Activated CD4-positive, CD25-positive, alpha-beta regulatory T cell treated with anti-CD3 and anti-CD28 coated beads, Interleukin-2, amount 50 U/mL, for 72 hours (primary cell): ENCODE measurements around the gene LINC00237.

ENCODE experiments used
- DNase-seq: peaks from one replicate; pipeline ENCODE4 v3.0.0; 2021

LINC00237 gene

DNA sequence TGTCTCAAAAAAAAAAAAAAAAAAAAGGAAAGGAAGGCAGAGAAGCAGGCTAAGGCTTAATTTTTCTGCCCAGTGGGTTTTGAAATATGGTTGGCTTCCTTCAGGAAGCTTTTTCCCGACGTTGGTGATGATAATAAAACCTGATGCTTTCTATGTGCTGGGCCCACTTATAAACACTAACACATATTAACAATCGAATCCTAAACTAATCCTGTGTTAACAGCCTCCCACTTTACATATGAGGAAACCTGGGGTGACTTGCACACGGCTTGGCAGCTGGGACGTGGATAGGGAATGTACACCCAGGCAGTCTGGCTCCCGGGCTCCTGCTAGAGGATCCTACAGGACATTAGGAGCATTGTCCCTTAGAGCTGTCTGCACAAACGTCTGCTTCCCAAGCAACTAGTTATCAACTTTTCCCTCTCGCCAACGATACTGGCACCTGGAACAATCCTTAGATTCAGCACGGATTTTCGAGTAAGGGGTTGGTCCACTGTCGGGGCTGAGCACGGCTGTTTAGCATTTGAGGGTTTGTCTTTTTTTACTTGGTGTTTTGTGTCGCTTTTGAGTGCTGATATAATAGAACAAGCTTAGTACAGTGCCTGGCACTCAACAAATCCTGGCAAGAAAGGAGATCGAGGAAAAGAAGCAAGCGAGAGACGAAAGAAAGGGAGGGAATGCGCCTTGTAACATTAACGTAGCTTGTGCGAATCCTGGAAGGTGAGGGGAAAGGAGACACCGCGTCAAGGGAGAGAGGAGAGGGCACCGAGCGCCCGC lies 19.1 kb upstream of the LINC00237 start:
- DNase-seq = no peak

DNA sequence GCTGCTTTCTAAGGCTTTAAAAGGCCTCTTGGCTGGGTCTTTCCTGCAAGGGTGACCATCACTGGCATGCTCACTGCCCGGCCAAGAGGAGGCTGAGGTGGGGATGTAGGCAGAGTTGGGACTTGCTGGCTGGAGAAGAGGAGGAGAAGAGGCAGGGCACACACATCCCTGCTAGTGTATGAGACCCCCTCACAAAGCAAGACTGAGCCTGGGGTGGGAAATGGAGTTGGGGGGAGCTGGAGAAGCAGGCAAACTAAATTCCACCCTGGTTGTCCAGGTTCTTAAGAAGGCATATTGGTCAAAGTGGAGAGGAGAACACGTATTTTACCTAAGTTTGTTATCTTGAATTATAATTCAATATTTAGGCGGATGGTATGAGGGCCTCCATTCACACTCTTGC lies 18.0 kb upstream of the LINC00237 start:
- no peak for DNase-seq

DNA sequence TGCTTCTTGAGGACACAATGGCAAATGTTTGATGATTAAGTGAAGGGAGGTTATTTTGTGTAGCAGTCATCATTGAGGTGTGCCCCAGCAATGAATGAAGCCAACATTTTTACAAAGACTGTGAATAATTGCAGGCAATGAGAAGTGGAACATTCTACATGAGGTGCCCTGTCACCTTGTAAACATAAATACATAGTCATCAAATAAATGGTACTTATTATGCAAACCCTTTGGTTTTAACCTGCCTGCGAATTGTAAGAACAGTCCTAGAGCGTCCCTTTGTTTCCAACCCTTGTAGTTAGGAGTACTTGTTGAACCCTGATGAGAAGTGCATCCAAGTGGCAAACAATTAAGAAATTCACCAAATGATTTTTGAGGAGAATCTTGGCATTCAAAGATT lies 12.6 kb upstream of the LINC00237 start:
- DNase-seq = no peak

- no peak for DNase-seq
Measured at GRCh38 chr20:21118138-21118537, 12.0 kb upstream of the LINC00237 start.

- DNase-seq = no peak
Measured at GRCh38 chr20:21117521-21117920, 11.4 kb upstream of the LINC00237 start.

DNA sequence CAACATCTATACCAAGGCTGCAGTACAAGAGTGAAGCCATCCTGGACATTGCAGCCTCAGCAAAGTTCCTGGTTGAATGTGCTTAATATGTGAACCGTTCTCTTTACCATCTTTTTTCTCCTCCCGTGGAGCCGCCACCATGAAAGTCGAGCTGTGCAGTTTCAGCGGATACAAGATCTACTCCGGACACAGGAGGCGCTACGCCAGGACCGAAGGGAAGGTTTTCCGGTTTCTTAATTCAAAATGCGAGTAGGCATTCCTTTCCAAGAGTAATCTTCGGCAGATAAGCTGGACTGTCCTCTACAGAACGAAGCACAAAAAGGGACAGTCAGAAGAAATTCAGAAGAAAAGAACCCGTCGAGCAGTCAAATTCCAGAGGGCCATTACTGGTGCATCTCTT lies 8.4 kb upstream of the LINC00237 start:
- no peak for DNase-seq

- DNase-seq = no peak
Measured at GRCh38 chr20:21113697-21114096, 7.5 kb upstream of the LINC00237 start.

GRCh38 chr20:21111416-21111815 lies 5.3 kb upstream of the LINC00237 start:
- DNase-seq = no peak

- DNase-seq = no peak
Measured at GRCh38 chr20:21110811-21111210, 4.7 kb upstream of the LINC00237 start.

DNA sequence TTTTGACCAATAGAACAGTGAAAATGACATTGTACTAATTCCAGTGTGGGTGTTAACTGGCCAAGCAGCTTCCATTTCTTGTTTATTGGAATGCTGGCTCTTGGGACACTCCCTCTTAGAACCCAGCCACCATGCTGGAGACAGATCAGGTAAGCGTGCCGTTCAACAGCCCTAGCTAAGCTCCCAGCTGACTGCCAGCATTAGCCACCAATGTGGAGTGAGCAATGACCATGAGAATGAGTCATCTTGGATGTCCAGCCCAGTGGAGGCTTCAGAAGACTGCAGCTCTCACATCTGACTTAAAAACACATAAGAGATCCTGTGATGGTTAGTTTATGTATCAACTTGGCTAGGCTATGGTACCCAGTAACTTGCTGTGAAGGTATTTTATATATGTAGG lies 3.0 kb upstream of the LINC00237 start:
- DNase-seq = no peak

DNA sequence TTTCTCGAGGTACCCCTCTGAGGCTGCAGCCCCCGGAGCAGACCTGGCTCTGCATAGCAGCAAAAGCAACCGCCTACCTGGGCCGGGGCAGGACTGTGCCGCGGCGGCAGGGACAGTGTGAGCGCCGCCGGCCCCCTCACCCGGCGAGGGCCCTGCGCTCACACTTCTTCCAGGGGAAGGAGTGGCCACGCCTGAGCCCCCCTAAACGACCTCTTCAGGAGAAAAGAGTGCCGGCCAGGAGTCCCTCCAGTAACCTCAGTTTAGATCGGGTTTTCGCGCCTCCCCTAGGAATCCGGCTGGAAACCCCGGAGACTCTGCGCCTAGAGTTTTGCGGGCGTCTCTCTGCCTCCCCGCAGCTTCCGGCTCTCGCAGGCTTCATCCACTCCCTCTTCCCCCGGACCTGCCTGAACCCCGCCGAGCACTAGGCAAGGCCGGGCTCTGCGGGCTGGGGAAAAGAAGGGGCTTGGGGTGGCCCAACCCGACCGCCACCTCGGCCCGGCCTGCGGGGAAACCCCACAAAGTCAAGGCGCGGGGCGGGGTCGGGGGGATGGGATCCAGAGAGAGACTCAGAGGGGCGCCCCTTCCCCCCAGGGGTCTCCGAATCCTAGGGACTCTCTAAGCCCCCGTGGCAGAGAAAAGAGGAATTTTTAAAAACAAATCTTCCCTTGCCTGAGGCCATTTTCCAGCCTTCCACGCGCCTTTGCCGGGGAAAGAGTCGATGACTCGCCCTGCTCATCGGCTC lies 558 bp downstream of the LINC00237 start:
- DNase-seq = no peak

DNA sequence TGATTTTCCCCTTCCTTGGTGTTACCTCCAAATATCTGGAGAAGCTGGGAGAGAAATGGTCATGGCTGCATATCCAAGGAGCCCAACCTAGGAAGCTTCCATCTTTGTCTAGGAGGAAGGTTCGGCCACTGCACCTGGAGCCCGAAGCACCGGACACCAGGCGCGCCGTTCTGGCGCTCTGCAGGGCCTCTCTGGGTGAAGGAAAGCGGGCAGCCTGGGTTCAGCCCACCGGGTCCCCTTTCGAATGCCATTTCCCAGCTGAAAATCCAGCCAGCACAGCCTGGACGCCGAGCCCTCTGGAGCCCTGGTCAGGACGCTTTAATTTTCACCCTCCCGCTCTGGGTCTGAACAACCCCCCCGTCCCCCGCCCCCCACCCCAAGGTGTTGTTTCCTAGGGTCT lies 1.2 kb downstream of the LINC00237 start:
- DNase-seq = no peak

DNA sequence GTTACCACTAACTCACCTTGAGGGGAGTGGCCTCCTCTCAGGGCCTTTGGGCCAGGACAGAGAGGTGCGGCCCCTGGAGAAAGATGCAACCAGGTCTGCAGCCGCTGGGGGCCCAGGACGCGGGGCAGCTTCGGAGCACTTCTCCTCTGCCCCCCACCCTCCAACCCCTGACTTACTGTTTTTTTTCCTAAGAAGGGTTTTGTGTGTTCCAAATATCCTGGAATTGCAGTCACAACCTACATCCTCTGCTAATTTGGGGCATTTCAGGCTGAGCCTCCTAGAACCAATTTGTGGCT lies 1.7 kb downstream of the LINC00237 start:
- DNase-seq = no peak

DNA sequence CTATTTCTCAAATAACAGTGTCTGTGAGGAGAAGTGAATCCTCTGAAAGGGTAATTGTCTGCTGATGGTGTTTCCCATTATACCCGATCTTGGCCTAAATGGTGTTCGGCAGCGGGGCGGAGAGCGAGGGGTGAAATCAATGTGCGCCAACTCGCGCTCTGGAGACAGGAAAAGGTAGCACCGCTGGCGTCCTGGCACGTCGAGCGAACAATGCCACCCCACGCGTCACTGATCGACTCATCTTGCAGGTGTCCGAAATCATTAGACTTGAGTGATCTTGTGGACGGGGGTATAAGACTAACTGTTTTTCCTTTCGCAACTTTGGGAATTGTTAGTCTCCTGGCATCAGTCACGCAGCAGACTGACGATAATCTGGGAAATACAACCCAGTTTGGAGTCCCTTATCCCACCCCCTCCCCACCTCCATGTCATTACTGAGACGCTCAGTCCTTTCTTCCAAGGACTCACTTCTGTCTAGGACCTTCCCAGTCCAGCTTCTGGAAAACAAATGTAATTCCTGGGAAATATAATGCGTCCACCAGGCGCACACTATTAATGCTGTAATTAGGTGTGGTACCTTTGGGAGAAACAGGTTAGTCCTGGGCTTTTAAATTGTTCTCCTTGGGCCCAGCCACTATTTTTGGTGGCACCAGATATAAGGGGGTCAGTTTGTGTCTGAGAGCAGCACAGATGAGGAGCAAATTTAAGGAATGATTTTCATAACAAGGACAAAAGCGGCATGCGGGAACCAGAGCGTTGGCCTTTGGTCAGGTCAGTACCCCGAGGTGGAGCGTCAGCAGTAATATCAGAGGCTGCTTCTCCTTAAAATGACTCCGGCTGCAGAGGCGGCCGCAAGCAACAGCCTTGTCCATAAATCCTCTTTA lies 2.3 kb downstream of the LINC00237 start:
- no peak for DNase-seq

- no peak for DNase-seq
Measured at GRCh38 chr20:21102603-21103311, 3.4 kb downstream of the LINC00237 start.

- no peak for DNase-seq
Measured at GRCh38 chr20:21101932-21102575, 4.1 kb downstream of the LINC00237 start.

DNA sequence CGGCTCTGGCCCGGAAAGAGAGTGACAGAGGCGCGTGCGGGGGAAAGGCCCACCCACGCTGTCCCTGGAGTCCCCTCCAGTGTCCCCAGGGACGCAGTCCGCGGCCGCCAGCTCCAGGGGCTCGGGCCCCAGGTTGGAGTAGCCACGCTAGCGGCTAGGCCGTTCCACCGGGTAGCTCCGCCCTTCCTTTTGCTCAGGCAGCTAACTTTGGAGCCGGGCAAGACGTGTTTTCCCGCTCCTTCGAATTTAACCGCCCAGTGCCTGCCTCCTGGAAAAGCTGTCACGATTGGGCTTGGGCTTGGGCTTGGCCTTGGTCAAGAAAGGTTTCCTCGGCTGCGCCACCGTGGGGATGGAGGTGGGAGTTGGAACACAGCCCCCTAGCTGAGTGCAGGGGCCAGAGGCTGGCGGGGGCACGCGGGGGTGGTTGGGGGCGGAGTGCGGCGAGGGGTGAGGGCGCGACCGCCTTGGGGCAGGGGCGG lies 4.7 kb downstream of the LINC00237 start:
- no peak for DNase-seq

- DNase-seq = no peak
Measured at GRCh38 chr20:21100578-21101452, 5.3 kb downstream of the LINC00237 start.

DNA sequence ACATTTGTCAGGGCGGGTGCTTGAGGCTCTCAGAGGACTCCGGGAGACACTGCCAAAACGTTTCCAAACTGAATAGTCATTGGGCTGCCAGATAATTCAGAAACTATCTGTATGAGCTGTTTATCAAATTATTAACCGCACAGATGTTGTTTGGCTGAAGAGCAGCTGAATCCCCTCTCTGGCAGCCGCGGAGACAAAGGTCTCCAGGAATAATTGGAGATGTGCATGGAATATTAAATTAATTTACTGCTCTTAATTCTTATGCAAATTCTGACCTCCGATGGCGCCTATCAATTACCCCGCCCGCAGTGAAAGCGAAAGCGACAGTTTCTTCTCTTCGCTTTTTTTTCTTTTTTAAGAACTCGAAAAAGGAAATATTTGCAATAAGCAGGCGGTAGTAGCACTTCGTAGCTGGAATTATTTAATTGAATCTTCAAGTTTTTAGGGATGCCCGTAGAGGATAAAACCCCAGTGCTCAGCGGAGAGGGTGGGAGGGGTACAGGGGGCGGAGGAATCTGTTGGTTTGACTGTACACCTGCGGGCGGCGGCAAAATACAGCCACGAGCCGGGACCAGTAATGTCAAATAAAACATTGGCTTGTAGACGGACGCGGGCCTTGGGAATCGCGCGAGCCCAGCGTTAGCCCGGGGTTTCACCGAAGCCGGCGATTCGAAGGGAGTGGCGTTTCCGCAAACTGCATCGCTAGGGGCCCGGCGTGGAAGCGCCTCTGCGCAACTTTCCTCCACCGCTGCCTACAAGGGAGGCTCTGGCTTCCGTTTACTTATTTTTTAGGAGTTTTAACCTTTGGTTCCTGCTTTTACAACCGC lies 6.2 kb downstream of the LINC00237 start:
- DNase-seq = peak; percentile 42

GRCh38 chr20:21096321-21097043 lies 9.7 kb downstream of the LINC00237 start:
- no peak for DNase-seq
